GM19468 (cell line): ENCODE results near the gene TMOD2.
A peak's percentile ranks its signal among the peaks of the same experiment; 100 is the strongest.

ENCODE experiments used
- ATAC-seq: cut with Tn5 transposase; IDR thresholded peaks from one replicate; pipeline ENCODE4 v1.9.1; 2021; ENCODE audit warnings: mild to moderate bottlenecking, moderate library complexity, moderate number of reproducible peaks; ENCODE audit not compliant: unreplicated experiment; ENCODE audit errors: extremely low read depth

TMOD2 gene

DNA sequence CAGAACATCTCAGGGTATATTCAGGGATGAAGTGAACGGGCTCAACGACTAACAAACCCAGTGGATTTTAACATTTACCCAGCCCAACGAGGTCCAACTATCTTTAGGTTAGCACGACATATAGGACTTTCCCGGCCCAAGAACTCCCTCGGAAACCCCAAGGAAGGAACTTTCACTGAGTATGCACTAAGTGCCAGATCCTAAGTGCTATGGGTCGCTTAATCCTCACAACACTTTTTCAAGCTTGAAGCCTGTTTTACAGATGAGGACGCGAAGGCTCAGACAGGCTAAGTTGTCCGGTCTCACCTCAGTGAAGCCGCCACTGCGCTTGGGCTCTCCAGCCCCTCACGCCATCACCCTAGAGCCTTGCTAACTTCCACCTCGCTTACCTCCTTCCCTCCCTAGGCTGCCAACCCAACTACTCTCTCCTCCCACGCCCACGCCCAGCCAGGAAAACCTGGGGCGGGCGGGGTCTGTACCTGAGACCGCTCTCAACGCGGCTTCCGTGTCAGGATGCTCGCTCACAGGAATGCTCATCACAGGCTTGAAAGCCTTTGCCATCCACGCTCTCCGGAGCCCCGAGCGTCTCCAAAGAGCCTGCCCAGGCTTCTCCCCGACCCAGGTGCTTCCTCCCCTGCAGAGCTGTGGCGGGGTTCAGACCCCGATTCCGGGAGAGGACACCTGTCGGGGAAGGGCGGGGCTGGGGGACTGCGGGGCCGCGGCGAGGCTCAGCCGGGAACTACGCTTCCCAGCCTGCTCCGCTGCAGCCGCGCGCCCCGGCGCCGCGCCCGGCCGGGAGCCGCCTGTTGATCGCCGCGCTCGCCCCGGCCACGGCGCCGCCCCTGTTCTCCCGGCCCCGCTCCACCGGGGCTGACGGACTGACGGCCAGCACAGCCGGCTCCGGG is at the start of gene TMOD2:
Gene TMOD2 (plus strand): TSS at position 806 of the 905 bp plus-strand sequence. CDS start 14,845 bp downstream, outside the sequence.
- no peak for ATAC-seq

DNA sequence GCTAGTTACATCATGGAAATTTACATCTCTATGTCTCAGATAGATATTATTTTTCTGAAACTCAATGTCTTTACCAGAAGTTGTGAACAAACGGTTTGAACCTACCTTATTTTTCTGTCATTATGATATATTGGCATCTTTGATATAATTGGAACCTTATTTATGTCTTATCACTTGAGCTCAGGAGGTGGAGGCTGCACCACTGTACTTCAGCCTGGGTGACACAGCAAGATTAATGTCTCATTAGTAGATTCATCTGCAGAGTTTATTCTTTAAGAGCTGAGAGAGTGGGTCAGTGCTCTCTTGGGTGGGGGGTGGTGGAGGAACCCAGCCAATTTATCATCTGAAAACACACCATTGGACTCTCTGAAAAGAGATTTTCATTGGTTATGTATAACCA is 48.7 kb upstream of the TMOD2 start:
- no peak for ATAC-seq

DNA sequence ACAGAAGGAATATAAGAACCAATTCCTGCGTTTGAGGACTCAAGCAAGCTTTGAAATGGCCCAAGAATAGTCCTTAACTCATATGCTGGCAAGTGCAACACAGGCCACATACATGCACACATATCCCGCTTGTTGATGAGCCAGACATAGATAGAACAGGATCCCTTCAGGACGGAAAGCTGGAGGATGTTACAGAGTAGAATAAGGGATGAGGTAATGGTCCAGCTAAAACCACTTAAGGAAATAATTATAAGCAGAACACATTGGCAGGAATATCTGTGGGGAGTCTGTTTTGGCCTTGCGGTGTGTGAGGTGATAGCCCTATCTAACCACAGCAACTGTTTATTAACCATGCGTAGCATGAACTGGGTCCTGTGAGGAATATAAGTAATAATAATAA is 45.1 kb upstream of the TMOD2 start:
- ATAC-seq, result no peak

DNA sequence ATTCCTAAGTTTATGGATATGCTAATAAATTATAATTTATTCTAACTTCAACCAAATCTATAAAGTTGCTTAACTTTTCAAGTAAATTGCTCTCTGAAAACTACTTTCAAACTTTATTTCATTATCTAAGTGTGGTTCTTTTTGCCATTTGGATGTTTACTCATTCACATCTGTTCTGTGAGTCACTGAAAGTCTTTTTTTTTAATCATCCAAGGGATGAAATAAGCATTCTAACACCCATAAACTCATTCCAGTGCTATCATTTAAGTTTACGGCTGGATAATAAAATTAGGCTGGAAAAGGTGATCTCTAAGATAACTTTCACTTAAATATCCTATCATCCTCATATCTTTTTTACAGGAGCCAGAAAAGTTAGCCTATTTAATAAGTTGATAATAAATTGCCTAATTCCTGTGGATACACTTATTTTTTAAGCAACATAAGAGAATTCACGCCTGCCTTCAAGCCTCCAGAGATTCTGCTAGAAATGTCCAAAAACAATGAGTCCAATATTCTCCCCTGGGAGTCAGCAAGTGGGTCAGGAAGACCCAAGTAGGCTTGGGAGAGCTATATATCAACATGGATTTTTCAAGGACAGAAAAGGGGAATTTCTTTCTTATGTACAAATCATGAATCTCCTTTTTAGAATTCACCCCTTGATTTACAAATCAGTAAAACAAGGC is 44.3 kb upstream of the TMOD2 start:
- ATAC-seq, result no peak

DNA sequence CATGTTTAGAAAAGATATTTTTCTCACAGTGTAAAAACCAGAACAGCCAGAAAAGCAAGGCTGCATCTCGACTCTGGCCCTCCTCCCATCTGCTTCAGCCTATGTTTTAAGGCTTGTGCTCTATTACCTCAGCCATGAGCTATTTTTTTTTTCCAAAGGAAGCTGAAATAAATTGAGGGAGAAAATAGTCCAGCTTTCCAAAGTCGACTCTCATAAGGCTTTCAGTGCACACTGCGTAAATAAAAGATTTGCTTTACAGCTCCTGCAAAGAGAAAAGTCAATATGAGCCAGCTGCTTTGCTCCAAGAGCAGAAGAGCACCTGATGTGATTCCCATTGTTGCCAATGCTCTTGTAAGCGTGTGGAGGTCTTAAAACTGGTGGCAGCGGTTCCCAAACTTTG is 43.4 kb upstream of the TMOD2 start:
- no peak for ATAC-seq

DNA sequence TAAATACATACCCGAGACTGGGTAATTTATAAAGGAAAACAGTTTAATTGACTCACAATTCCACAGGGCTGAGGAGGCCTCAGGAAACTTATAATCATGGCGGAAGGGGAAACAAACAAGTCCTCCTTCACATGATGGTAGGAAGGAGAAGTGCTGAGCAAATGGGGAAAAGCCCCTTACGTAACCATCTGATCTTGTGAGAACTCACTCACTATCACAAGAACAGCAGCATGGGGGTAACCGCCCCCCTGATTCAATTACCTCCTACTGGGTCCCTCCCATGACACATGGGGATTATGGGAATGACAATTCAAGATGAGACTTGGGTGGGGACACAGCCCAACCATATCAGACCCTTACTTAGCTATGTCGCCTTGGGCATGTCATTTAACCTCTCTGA is 42.4 kb upstream of the TMOD2 start:
- no peak for ATAC-seq

DNA sequence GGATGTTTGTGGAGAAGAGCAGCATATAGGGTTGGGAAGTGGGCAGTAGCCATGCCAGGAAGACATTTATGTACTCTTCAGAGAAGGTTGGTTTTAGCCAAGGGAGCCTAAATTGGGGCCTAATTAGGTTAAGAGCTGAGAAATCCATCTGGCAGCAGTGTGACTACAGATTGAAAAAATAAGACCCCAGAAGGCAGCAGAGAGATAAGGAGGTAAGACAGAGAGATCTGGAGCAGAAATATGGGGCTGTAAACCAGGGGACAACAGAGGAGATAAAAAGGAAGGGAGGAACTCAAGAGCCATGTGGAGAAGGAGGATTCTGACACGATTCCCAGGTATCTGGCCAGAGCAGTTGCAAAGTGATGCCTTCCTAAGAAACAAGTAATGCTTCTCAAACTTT is 37.2 kb upstream of the TMOD2 start:
- no peak for ATAC-seq

DNA sequence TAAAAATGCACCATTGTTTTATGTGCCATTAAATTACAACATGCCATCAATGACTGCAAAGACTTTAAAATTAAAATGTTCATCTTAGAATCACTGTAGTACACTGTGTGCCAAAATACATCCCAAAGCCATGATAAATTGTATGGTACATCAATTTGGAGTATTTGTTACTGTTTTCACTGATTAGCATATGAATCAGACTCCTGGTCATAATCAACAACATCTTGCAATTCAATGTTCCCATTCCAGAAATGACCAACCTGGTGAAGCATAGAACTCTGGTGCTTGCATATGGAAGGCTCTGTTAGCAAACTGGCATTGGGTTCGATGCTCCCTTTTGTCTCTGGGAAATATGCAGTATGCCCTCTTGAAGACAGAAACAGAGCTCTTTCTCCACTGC is 36.5 kb upstream of the TMOD2 start:
- no peak for ATAC-seq

DNA sequence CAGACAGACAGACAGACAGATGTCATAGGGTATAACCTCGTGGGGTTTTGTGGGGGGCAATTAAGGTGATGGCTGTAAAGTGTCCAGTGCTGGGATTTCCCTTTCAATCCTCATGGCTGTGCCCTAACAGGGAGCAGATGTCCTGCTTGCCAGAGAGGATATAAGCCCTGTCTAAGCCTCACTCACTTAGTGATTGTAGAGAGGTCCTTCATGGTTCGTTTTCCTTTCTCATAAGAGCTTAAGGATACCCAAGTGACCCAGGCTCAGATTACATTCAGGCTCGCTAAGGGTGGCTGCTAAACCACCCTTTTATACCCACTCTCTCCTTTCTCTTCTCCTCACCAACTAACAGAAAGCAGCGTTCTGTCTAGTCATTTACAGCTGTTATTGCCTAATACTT is 33.2 kb upstream of the TMOD2 start:
- no peak for ATAC-seq

DNA sequence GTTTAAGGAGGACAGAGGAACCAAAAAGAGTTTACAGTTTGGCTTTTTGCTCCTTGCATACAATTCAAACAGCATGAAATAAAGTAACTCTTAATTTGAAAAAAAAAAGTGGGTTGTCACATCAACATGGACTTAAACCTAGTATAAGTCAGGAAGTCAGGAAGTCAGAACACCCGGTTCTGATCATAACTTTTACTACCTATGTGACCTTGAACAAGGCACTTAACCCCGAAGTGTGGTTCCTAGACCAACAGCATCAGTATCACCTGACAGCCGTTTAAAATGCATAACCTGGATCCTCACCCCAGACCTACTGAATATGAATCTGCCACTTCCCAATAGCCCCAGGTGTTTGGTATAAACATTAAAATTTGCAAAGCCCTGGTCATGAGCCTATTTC is 32.7 kb upstream of the TMOD2 start:
- no peak for ATAC-seq

DNA sequence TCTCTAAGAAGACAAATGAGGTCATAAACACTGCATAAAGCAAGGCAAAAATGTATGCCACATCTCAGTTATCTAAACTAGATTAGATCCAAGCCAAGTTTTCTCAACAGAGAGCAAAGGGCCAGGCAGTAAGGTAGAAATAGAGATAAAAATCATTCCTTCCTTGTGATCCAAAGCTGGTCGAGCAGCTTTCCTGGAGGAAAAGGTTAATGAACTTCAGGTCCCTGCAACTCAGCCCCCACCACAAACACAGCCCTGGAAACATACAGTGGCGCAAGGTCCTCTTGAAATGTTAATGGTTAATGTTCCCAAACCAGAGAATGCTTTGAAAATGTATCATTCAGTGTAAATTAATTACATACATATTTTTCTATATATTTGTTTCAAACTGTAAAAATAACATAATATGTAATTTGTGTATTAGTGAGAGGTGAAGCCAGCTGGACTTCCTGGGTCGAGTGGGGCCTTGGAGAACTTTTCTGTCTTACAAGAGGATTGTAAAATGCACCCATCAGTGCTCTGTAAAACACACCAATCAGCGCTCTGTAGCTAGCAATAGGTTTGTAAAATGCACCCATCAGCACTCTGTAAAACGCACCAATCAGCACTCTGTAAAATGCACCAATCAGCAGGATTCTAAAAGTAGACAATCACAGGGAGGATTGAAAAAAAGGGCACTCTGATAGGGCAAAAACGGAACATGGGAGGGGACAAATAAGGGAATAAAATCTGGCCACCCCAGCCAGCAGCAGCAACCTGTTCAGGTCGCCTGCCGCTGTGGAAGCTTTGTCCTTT is 31.0 kb upstream of the TMOD2 start:
- no peak for ATAC-seq

DNA sequence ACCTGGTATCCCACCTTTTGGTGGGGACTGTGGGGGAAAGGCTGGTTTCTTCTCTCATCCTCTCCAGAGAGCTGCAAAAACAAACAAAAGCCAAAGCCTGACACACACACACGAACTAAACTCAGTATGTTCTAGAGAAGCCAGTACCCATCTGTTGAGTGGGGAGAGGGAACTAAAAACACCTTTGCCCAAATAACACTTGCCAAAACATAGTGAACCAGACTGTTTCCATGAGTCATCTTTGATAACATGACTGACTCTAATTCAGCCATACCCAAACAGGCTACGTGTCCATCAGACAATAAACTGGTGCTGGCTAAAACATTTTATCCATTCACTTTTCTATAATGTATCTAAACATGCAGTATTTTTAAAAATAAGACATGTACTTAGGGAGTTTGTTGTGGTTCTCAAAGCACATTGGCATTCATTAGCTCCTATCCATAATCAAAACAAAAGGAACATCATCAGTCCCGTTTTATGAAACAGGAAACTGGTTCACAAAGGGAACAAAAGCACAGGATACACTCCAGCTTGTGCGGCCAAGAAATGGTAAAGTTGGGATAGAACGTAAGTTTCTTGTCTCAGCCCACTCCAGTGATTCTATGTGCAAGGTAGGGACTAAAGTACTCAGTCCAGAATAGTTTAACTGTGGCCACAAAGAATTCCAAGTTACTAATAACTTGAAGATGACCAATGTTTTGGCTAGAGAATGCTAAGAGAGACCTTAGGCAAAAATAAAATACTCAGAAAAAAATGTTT is 30.0 kb upstream of the TMOD2 start:
- no peak for ATAC-seq

DNA sequence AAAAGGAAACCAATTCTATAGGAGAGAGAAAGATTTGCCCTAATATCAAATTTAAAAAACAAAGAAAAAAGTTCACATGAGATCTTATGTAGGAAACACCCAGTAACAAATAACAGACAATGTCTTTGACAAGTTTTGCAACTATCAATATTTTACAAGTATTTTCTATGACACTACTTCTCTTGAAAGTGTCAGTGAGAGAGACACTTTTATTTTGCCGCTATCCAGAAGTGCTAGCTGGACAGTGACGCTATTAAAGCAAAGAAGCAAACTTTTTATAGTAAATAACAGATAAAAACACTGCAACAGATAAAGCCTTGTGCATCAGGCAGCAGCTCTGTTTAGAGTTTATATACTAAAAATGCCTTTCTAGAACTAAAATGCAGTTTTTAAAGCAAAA is 27.2 kb upstream of the TMOD2 start:
- no peak for ATAC-seq

DNA sequence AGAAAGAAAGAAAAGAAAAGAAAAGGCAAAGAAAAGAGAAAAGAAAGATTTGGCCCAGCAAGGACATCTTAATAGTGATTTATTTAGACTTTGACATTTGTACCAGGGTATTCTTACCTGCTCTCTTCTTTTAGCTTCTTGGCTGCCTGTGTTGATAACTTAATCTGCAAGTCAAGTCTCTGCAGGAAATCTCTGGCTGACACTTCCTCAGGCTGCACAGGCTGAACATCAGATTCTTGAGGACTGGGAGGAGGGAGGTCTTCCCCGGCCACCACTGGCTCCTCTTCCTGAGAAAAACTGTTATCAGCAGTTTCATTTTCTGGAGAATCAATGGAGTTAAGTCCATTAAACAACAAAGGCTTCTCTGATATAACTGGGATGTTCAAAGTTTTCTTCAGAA is 26.7 kb upstream of the TMOD2 start:
- ATAC-seq, result no peak

DNA sequence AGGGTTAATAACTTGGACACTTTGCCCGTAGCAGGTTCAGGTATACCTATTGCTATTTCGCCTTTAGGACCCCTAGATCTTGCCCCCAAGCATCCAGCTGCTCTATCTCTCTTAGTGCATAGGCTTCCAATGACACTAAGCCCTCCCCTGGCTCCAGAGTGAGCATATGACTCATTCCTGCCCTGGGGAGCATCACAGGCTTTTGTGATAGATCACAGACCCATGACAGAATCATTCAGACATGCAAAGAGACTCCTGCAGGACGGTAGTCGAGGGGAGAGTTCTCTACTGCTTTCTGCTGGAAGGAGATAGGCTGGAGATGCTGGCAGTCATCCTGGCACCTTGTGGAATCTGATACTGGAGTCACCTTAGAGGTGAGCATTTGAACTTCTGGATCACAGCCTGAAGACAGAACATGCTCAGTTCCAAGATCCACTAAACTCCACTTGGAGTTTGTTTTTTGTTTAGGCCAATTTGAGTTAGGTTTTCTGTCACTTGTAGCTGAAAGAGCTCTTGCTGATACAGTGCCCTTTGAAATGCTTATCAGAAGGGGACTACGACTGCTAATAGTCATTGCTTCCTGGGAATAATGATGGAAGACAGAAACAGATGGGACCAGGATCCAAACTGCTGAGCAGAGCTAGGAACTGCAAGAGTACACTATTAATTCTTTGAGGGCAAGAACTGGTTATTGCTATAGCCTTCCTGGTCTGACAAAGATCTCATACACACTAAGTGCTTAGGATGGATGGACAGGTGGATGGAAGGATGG is 24.9 kb upstream of the TMOD2 start:
- no peak for ATAC-seq

DNA sequence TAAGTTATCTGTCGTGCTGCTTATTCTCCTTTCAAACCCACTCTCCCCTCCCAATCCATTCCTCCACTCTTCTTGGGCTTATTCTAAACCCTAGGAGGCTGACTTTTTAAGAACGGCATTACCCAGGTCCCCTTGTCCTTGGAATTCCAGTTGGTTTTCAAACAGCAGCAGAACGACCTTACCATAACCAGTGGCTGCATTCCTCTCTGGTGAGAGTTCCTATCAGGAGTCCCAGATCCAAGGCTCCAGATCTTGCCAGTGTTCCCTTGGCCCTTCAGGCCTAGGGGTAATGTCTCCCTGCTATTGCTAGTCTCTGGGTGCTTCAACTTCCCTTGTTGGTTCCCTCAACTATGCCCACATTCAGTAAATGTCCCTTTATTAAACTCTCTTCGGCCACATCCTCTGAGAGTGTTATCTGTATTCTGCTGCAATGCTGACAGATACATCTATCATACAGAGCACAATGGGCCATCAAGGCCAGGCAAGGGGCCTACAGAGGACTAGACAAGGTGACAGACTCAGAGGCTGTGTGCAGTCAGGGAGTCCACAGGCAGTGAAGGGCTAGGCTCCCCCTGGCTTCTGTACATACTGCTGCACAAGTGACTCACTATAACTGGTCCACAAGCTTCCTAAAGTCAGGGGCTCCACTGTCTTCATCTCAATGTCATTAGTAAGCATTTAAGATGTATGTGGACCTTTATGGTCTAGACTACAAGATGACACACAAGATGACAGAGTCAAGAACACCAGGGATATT is 24.1 kb upstream of the TMOD2 start:
- no peak for ATAC-seq

DNA sequence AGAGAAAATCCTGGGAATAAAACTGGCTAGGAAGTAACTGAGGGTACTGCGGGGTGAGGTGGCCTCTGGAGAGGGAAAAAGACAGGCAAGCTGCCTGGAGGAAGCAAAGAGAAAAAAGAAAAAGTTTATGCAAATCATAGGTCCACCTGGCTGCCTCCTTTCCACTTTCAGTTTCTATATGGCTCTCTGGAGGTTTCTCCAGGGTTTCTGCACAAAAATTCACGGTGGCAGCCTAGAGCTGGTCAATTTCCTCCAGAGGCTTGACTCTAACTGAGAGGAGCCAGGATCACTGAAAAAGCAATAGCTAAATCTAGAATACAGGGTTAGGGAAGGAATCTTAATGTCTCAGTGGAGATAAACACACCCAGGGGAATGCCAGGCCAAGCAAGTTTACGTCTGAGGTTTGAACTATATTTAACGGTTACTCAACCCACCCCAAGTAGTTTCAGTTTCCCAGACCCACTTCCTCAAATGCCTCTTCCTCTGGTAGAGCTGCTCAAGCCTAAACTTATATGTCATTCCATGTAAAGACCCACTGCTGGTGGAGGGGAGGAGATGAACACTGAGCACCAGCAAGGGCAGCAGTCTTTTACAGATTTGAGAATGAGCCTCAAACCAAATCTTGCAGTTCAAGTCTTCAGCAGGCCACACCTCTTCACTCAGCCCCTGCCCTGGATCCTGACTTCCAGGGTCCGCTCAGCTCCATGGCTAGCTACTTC is 19.7 kb upstream of the TMOD2 start:
- ATAC-seq, result peak; percentile 33

DNA sequence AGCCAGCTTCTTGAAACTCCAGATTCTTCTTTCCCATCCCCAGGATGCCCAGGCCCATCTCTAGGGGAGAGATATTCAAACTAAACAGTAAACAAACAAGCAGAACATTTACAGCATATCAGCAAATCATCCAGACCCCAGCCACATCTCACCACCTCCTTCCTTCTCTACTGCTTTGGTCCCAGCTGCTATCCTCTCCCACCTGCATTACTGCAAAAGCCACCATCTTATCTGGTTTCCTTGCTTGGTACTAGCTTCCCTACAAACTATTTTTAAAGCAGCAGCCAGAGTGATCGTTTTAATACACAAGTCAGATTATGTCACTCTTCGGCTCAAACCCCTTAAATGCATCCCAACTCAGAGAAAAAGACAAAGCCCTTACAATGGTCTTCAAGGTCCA is 18.8 kb upstream of the TMOD2 start:
- no peak for ATAC-seq
